ENCODE results near the gene LRP11.

LRP11 gene

GRCh38 chr6:149782337-149782736, 81.8 kb downstream of the LRP11 start:
- DNase-seq (ENCODE audit: low read depth), result no peak

GRCh38 chr6:149781715-149782114, 82.4 kb downstream of the LRP11 start:
- DNase-seq (ENCODE audit: low read depth), result no peak

GRCh38 chr6:149779644-149779963, 84.6 kb downstream of the LRP11 start:
- DNase-seq (ENCODE audit: low read depth), result no peak

GRCh38 chr6:149777624-149778023, 86.5 kb downstream of the LRP11 start:
- DNase-seq (ENCODE audit: low read depth), result no peak

GRCh38 chr6:149771925-149772324, 92.2 kb downstream of the LRP11 start:
- no peak for DNase-seq (ENCODE audit: low read depth)

GRCh38 chr6:149771185-149771584, 93.0 kb downstream of the LRP11 start:
- DNase-seq (ENCODE audit: low read depth), result no peak

- no peak for DNase-seq (ENCODE audit: low read depth)
These were observed 94.5 kb downstream of the LRP11 start for GRCh38 chr6:149769676-149770075.

All from fibroblast of the conjunctiva (primary cell).